Adrenal gland (tissue), 5 donors: ENCODE measurements around the gene KRTAP9-3.

Source experiments
- CTCF ChIP-seq, 6 experiments: fragments of 450-650 bp in 4 of 6; fragments of 200-600 bp in 2 of 6; sonication (generic) in 1 of 6; IDR thresholded peaks; 1 replicate in 5 of 6; 2 replicates in 1 of 6; pipeline versions ENCODE4 v1.5.1 to v1.8.0; 2016 to 2021; ENCODE audit warnings: antibody characterized with exemption in 6 of 6, mild to moderate bottlenecking in 2 of 6, moderate library complexity in 1 of 6
- POLR2A ChIP-seq, 2 donors: fragments of 450-650 bp; IDR thresholded peaks; one replicate each; pipeline ENCODE4 v1.6.1; 2017; ENCODE audit warnings: antibody characterized with exemption in 2 of 2, mild to moderate bottlenecking in 2 of 2, moderate library complexity in 1 of 2
- donor health status: DM: no; HTN: no; CAD: no.

- TF ChIP-seq CTCF (IDR thresholded peaks at IDR 0.05) (no peak), POLR2A (IDR thresholded peaks at IDR 0.05) (no peak)
Measured at GRCh38 chr17:41254861-41255260, 22.6 kb downstream of the KRTAP9-3 start.
